ENCODE data around the gene RBL1. TPM values are rescaled to one million over a fixed set of nuclear protein-coding genes. Genes with fewer than 3 reads are reported as not detected.
"Not testable (repeated sequence)": the region's sequence is repeated elsewhere in the genome, so short reads cannot be mapped to it uniquely, and the experiment has no call there.

RBL1 gene
- total and polyA plus RNA-seq, 4 donors, result 1.4 to 9.5 (median 5.4) TPM

GRCh38 chr20:36998652-36999051 is 97.1 kb downstream of the RBL1 start:
- no peak overlapping the region for H3K9ac ChIP-seq (ENCODE audit: insufficient read depth in 1 of 2, low read length in 2 of 2)
- peaks cover 0 to 19% (median 10%) of the 10 kb centered on the region in 4 donors for H3K36me3 ChIP-seq (ENCODE audit: control insufficient read depth in 4 of 4, insufficient read depth in 4 of 4, low read length in 4 of 4)
- TF ChIP-seq CTCF (IDR thresholded peaks at IDR 0.05; ENCODE audit: control extremely low read depth, extremely low read depth), result no peak
- H3K27me3 ChIP-seq (ENCODE audit: control insufficient read depth in 3 of 3, insufficient read depth in 3 of 3, low read length in 2 of 3), result no peaks in the 10 kb centered on the region
- H3K4me1 ChIP-seq (ENCODE audit: control insufficient read depth in 5 of 5, insufficient read depth in 5 of 5, low read length in 5 of 5), result no peaks in the 10 kb centered on the region
- WGBS, 2 donors, result 85 to 89% methylated on average over 7 of the region's 7 CpGs
- H3K27ac ChIP-seq (ENCODE audit: low read depth in 1 of 2, low read length in 1 of 2), result no peak overlapping the region
- no peak for ATAC-seq (ENCODE audit: insufficient read depth, low FRiP score)
- no peaks in the 10 kb centered on the region for H3K9me3 ChIP-seq (ENCODE audit: control insufficient read depth in 4 of 4, insufficient read depth in 3 of 4, low read length in 3 of 4)
- no peak for DNase-seq
- no peak overlapping the region for H3K4me3 ChIP-seq

GRCh38 chr20:36997121-36997520 is 98.7 kb downstream of the RBL1 start:
- Histone ChIP-seq H3K36me3 (ENCODE audit: control insufficient read depth in 4 of 4, insufficient read depth in 4 of 4, low read length in 4 of 4) (peaks cover 0 to 10% (median 4%) of the 10 kb centered on the region in 4 donors), H3K4me1 (ENCODE audit: control insufficient read depth in 5 of 5, insufficient read depth in 5 of 5, low read length in 5 of 5) (no peaks in the 10 kb centered on the region), H3K9me3 (ENCODE audit: control insufficient read depth in 4 of 4, insufficient read depth in 3 of 4, low read length in 3 of 4) (peaks cover 0 to 3% (median 0%) of the 10 kb centered on the region in 4 donors), H3K4me3 (no peak overlapping the region), H3K27me3 (ENCODE audit: control insufficient read depth in 3 of 3, insufficient read depth in 3 of 3, low read length in 2 of 3) (no peaks in the 10 kb centered on the region), H3K9ac (ENCODE audit: insufficient read depth in 1 of 2, low read length in 2 of 2) (no peak overlapping the region), H3K27ac (ENCODE audit: low read depth in 1 of 2, low read length in 1 of 2) (no peak overlapping the region)
- ATAC-seq (ENCODE audit: insufficient read depth, low FRiP score), result no peak
- 64 to 88% methylated on average over 1 of the region's 1 CpG for WGBS, 2 donors
- TF ChIP-seq CTCF (IDR thresholded peaks at IDR 0.05; ENCODE audit: control extremely low read depth, extremely low read depth), result no peak
- DNase-seq, result no peak

- WGBS, 2 donors, result 98 to 100% methylated on average over 4 of the region's 4 CpGs
- H3K9ac ChIP-seq (ENCODE audit: insufficient read depth in 1 of 2, low read length in 2 of 2); DNase-seq; H3K4me1 ChIP-seq (ENCODE audit: control insufficient read depth in 5 of 5, insufficient read depth in 5 of 5, low read length in 5 of 5); H3K9me3 ChIP-seq (ENCODE audit: control insufficient read depth in 4 of 4, insufficient read depth in 3 of 4, low read length in 3 of 4); H3K4me3 ChIP-seq; H3K36me3 ChIP-seq (ENCODE audit: control insufficient read depth in 4 of 4, insufficient read depth in 4 of 4, low read length in 4 of 4); H3K27me3 ChIP-seq (ENCODE audit: control insufficient read depth in 3 of 3, insufficient read depth in 3 of 3, low read length in 2 of 3); H3K27ac ChIP-seq (ENCODE audit: low read depth in 1 of 2, low read length in 1 of 2); ATAC-seq (ENCODE audit: insufficient read depth, low FRiP score): not testable (repeated sequence)
Observed at GRCh38 chr20:36994221-36994620, 101.6 kb downstream of the RBL1 start.

- Histone ChIP-seq H3K4me3 (no peak overlapping the region), H3K36me3 (ENCODE audit: control insufficient read depth in 4 of 4, insufficient read depth in 4 of 4, low read length in 4 of 4) (peaks cover 0 to 6% (median 2%) of the 10 kb centered on the region in 4 donors), H3K27me3 (ENCODE audit: control insufficient read depth in 3 of 3, insufficient read depth in 3 of 3, low read length in 2 of 3) (no peaks in the 10 kb centered on the region), H3K9me3 (ENCODE audit: control insufficient read depth in 4 of 4, insufficient read depth in 3 of 4, low read length in 3 of 4) (peaks cover 0 to 3% (median 0%) of the 10 kb centered on the region in 4 donors), H3K4me1 (ENCODE audit: control insufficient read depth in 5 of 5, insufficient read depth in 5 of 5, low read length in 5 of 5) (no peaks in the 10 kb centered on the region), H3K9ac (ENCODE audit: insufficient read depth in 1 of 2, low read length in 2 of 2) (no peak overlapping the region), H3K27ac (ENCODE audit: low read depth in 1 of 2, low read length in 1 of 2) (no peak overlapping the region)
- no peak for TF ChIP-seq CTCF (IDR thresholded peaks at IDR 0.05; ENCODE audit: control extremely low read depth, extremely low read depth)
- ATAC-seq (ENCODE audit: insufficient read depth, low FRiP score) (no peak), DNase-seq (no peak)
- 94 to 97% methylated on average over 4 of the region's 4 CpGs for WGBS, 2 donors
Observed at GRCh38 chr20:36992802-36993334, 102.9 kb downstream of the RBL1 start.
